ENCODE measurements around the gene ARL2.

GRCh38 chr11:64998690-64999431 is 15.1 kb upstream of the ARL2 start:
- TF ChIP-seq CTCF (IDR thresholded peaks at IDR 0.05; ENCODE audit: low read depth, low read length) (no peak), EZH2phosphoT487 (IDR thresholded peaks at IDR 0.05; ENCODE audit: low read depth) (no peak)

Data from OCI-LY3 (cell line).